Measurements from ENCODE around the gene FLVCR2. TPM values are rescaled to one million over a fixed set of nuclear protein-coding genes. Genes with fewer than 3 reads are reported as not detected.
"Not testable (repeated sequence)": the region's sequence is repeated elsewhere in the genome, so short reads cannot be mapped to it uniquely, and the experiment has no call there.

FLVCR2 gene
- polyA plus RNA-seq, 1 experiment = 0.70 TPM

- no peak overlapping the region for H3K4me3 ChIP-seq (ENCODE audit: low read depth, low read length)
- no peaks in the 10 kb centered on the region for H3K36me3 ChIP-seq (ENCODE audit: control insufficient read depth, insufficient read depth, low read length)
- ChIA-PET CTCF (interaction anchor here (1.1 kb wide), 1 partner anchor 31 kb away, joined by 3 read pairs; no protein-coding TSS in a partner anchor), POLR2A (no interaction called here)
- TF ChIP-seq CTCF (IDR thresholded peaks at IDR 0.05; ENCODE audit: insufficient read depth, low read depth, low read length) = no peak
- DNase-seq (ENCODE audit: low read depth) = no peak
- H3K27me3 ChIP-seq (ENCODE audit: control insufficient read depth, insufficient read depth, low read length) = peaks cover 7% of the 10 kb centered on the region
Measured at GRCh38 chr14:75591987-75592575, 13.7 kb downstream of the FLVCR2 start.

GRCh38 chr14:75595226-75595625 is 16.8 kb downstream of the FLVCR2 start:
- POLR2A ChIA-PET = no interaction called here
- Histone ChIP-seq H3K27me3 (ENCODE audit: control insufficient read depth, insufficient read depth, low read length) (0 out of 2 replicates have a peak, but pooled peaks cover 2% of the 10 kb centered on the region), H3K36me3 (ENCODE audit: control insufficient read depth, insufficient read depth, low read length) (no peaks in the 10 kb centered on the region), H3K4me3 (ENCODE audit: low read depth, low read length) (no peak overlapping the region)
- no peak for TF ChIP-seq CTCF (IDR thresholded peaks at IDR 0.05; ENCODE audit: insufficient read depth, low read depth, low read length)
- CTCF ChIA-PET = no interaction called here
- DNase-seq (ENCODE audit: low read depth) = no peak

- H3K4me3 ChIP-seq (ENCODE audit: low read depth, low read length) = no peak overlapping the region
- ChIA-PET CTCF (interaction anchor here (0.6 to 1.3 kb wide), 2 partner anchors 57 to 81 kb away, joined by 3 read pairs; no protein-coding TSS in a partner anchor), POLR2A (no interaction called here)
- 0 out of 2 replicates have a peak, but pooled peaks cover 2% of the 10 kb centered on the region for H3K27me3 ChIP-seq (ENCODE audit: control insufficient read depth, insufficient read depth, low read length)
- no peaks in the 10 kb centered on the region for H3K36me3 ChIP-seq (ENCODE audit: control insufficient read depth, insufficient read depth, low read length)
- DNase-seq (ENCODE audit: low read depth) = no peak
- TF ChIP-seq CTCF (IDR thresholded peaks at IDR 0.05; ENCODE audit: insufficient read depth, low read depth, low read length) = no peak
Measured at GRCh38 chr14:75597149-75597548, 18.7 kb downstream of the FLVCR2 start.

- H3K27me3 ChIP-seq (ENCODE audit: control insufficient read depth, insufficient read depth, low read length); H3K4me3 ChIP-seq (ENCODE audit: low read depth, low read length); DNase-seq (ENCODE audit: low read depth); H3K36me3 ChIP-seq (ENCODE audit: control insufficient read depth, insufficient read depth, low read length); POLR2A ChIA-PET: not testable (repeated sequence)
- CTCF ChIA-PET = interaction anchor here (0.9 kb wide), 1 partner anchor 20 kb away, joined by 4 read pairs; no protein-coding TSS in a partner anchor
Measured at GRCh38 chr14:75600100-75600499, 21.7 kb downstream of the FLVCR2 start.

GRCh38 chr14:75601061-75601460 is 22.6 kb downstream of the FLVCR2 start:
- DNase-seq (ENCODE audit: low read depth); H3K27me3 ChIP-seq (ENCODE audit: control insufficient read depth, insufficient read depth, low read length); H3K36me3 ChIP-seq (ENCODE audit: control insufficient read depth, insufficient read depth, low read length); POLR2A ChIA-PET; H3K4me3 ChIP-seq (ENCODE audit: low read depth, low read length): not testable (repeated sequence)
- CTCF ChIA-PET = interaction anchor here (0.9 kb wide), 1 partner anchor 19 kb away, joined by 4 read pairs; no protein-coding TSS in a partner anchor

GRCh38 chr14:75602503-75602902 is 24.1 kb downstream of the FLVCR2 start:
- POLR2A ChIA-PET = no interaction called here
- Histone ChIP-seq H3K27me3 (ENCODE audit: control insufficient read depth, insufficient read depth, low read length) (peaks cover 4% of the 10 kb centered on the region), H3K36me3 (ENCODE audit: control insufficient read depth, insufficient read depth, low read length) (no peaks in the 10 kb centered on the region), H3K4me3 (ENCODE audit: low read depth, low read length) (no peak overlapping the region)
- CTCF ChIA-PET = no interaction called here
- TF ChIP-seq CTCF (IDR thresholded peaks at IDR 0.05; ENCODE audit: insufficient read depth, low read depth, low read length) = no peak
- DNase-seq (ENCODE audit: low read depth) = no peak
